Putamen (tissue), 1 donor: ENCODE results near the gene PHLDA3.
"Not testable (repeated sequence)": the region's sequence is repeated elsewhere in the genome, so short reads cannot be mapped to it uniquely, and the experiment has no call there.

Experiments used
- DNase-seq: peaks from one replicate; pipeline ENCODE4 v3.0.0-alpha.2; 2016; ENCODE audit warnings: low spot score

Gene PHLDA3

DNA sequence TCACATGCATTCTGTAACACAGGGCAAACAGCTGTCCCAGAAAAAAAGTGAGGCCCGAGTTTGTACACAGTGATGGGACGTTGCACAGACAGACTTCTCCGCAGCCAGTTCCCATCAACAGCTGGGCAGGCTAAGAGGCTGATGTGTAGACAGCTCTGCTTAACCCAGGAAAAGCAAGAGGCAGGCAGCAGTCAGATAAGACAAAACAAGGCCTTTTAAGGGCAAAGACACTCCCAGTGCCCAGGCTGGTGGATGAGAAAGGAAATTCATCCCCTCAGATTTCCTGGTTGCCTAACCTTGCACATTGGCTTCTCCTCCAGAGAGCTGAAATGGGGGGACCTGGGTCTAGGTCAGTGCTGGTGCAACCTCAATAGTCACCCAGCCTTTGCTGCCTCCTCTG is 17.2 kb upstream of the PHLDA3 start:
- DNase-seq, result no peak

DNA sequence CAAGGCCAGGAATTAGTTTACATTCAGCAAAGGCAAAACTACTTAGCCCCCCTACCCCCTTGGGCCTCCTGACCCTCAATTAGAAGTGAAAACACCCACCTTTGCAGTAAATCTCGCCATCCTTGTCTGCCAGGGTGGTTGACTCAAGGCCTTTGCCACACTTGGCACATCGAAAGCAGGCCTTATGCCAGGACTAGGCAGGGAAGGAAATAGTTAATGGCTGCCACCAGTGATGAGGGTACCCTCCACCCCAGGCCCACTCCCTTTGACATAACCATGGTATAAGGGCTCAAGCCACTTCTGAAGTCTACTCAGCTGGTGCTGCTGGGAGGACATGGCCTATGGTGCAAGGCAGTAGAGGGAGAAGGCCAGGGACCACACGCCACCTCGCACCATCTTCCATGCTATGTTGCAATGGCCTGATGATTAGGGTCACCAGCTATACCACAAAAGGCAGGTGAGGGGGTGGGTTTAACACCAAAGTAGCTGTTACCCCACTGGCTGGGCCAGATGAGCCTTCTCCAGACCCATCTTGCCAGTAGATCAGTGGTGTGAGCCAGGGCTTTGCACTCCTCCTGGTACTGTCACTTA is 16.3 kb upstream of the PHLDA3 start:
- no peak for DNase-seq

DNA sequence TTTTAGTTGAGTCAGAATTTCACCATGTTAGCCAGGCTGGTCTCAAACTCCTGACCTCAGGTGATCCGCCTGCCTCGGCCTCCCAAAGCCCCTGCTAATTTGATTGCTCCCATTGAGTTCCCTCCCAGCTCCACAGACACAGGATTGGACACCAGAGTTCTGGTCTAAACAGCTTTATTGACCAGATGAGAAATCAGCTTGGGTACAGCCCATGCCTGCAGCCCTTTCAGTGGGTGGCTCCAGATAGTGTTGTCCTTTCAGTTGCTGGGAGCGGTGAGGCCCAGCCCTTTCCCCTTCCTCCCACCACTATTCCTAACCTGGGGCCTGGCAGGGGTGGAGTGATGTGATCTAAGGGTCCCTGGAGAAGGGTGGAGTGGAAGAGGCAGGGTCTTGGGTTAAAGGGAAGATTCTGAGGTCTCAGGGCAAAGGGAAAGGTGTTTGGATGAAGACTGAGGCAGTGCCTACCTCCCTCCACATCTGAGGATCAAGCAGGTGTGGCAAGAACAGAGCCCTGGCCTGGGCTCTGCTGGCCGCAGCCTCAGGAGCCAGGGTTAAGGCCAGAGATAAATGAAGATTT is 14.5 kb upstream of the PHLDA3 start:
- DNase-seq, result no peak

DNA sequence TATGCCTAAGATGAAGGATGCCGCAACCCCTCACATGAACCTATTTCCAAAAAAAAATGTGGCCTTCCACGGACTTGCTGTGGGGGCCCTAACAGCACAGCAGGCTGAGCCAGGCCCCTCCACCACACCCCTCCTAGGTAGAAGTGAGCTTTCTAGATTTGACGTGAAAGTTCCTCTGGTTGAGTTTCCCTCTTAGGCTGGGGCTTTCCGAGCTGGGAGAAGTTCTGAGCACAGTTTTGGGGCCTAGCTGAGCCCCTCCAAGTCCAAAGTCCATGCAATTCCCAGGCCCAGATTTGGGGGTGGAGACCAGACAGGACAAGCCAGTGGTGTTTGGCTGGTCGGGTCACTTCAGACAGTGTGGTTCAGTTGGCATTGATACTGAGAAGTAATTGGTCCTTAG is 13.8 kb upstream of the PHLDA3 start:
- no peak for DNase-seq

DNA sequence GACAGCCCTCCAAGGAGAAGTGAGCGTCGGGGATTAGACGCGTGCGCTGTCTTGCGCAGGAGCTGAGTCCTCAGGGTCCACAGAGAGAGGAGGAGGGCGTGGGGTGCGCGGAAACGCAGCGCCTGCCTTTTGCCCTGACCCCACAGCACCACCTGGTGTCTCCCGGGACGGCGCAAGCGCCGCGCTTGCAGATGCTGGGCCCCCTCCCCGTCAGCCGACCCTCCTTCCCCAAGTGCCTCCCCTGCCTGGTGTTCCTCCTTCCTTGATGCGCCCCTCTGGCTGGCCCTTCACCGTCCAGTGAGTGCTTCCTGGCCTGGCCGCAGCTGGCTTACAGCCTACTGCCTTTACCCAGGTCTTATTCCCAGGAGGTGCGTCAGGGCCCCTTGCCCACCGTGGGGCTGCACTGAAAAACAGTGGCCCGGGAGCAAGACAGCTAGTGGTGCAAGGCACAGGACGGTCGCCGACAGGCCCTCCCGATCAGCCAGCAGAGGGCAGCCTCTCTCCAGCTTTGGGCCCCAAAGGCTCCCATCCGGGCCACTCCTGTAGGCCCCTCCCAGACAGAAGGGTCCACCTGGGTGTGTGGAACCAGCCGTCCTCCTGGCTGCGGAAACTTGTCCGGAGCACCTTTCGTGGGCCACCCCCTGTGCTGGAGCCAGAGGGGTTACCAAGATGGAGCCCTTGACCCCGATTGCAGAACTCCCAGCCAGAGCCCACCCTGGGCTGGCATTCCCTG is 12.9 kb upstream of the PHLDA3 start:
- DNase-seq, result peak; percentile 83

DNA sequence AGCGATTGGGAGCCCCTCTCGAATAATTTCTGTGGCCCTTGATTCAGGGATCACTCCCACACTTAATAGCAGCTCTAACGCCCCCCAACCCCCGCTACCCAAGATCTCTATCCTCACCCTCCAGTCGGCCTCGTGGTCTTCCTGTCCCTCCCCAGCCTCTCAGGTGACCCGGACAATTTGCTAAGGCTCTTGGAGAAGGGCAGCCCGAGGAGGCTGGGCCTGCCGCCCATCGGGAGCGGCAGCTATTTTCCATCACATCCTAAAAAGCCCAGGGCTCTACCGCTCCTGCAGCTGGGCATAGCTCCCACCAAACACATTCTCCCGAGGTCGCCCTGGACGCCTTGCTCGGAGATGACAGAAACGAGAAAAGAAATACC is 12.0 kb upstream of the PHLDA3 start:
- no peak for DNase-seq

DNA sequence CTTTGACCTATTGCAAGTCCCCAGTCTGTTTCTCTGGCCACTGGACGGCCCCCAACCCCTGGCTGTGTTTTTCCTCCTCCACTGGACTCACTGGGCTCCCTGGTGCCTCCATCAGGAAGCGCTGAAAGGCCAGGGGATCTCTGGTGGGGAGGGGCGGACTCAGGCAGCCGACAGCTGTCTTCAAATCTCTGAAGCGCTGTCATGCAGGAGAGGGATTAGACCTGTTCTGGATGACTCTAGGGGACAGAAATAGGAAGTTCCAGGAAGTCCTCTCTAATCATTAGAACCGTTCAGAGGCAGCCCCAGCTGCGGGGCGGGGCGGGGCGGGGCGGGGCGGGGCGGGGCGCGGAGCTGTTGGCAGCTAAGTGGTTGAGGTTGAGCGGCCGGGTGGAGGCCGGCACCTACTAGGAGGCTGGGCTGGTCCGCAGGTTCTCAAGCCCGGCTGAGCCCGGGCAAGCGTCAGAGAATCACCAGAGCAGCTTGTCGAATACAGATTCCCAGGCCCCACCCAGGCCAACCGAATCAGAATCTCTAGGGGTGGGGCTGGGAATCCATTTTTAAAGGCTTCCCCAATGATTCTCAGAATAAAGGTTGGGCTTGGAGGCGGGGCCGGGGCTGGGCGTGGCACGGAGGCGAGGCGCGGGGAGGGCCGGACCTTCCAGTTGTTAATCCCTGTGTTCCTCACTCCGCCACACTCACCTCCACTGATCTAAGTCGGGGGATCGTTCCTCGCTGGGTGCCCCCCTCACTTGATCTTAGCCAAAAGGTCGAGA is 11.4 kb upstream of the PHLDA3 start:
- DNase-seq, result no peak

DNA sequence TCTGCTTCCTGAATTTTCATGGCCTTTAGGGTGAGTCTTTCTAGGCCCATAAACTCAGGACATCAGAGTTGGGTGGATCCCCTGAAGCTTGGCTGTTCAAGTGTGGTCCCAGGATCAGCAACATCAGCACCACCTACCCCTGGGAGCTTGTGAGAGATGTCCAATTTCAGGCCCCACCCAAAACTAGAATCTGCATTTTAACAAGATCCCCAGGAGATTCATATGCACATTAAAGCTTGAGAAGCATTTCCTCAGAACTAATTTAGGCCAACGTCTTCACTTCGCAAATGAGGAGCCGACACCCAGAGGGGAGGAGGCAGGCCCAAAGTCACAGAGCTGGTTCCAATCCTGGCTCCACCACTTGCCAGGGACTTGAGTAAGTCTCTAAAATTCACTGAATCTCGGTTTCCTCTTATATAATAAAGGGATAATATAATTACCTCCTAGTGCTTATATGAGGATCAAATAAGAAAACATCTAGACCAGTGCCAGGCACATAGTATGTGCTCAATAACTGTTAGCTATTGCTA is 10.3 kb upstream of the PHLDA3 start:
- DNase-seq, result no peak

DNA sequence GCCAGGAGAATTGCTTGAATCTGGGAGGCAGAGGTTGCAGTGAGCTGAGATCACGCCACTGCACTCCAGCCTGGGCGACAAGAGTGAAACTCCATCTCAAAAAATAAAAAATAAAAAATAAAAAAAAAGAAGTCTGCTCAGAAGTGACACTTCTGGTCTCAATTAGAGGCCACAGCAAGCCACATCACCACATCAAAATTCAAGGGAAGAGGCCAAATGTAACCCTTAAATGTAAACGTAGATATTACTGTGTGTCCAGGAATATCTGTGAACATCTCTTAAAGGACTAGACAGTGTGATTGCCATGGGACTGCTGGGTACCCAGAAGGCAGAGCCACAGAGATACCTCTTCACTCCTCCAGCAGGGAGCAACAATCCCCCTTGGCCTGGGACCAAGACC is 9.7 kb upstream of the PHLDA3 start:
- DNase-seq, result not testable (repeated sequence)

DNA sequence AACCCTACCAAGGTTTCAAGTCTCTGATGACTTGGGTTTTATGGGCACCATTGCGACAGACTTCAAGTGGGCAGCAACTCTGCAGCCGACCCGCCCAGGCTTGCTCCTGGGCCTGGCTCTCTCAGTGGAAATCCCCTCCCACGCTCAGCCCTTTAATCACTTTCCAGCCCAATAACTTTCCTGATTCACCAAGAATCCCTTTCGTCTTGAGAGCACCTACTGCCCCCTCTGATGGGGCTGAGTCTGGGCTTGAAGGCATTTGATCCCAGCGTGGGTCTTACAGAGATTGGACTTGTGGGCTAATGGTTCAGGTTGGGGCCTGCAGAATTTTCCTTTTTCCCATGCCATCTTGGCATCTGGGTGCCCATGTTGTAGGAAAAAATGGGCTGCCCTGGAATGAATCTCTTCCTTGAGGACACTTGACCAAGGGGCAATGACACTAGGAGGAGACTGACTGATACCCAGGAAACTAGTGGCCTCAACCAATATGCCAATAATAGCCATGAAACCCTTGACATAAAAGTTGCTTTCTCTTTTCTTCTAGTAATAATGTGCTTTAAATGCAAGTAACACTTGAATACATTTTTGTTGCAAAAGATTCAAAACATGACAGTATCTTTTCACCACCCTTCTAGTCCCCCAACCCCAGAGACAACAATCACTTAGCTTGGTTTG is 7.8 kb upstream of the PHLDA3 start:
- DNase-seq, result no peak

DNA sequence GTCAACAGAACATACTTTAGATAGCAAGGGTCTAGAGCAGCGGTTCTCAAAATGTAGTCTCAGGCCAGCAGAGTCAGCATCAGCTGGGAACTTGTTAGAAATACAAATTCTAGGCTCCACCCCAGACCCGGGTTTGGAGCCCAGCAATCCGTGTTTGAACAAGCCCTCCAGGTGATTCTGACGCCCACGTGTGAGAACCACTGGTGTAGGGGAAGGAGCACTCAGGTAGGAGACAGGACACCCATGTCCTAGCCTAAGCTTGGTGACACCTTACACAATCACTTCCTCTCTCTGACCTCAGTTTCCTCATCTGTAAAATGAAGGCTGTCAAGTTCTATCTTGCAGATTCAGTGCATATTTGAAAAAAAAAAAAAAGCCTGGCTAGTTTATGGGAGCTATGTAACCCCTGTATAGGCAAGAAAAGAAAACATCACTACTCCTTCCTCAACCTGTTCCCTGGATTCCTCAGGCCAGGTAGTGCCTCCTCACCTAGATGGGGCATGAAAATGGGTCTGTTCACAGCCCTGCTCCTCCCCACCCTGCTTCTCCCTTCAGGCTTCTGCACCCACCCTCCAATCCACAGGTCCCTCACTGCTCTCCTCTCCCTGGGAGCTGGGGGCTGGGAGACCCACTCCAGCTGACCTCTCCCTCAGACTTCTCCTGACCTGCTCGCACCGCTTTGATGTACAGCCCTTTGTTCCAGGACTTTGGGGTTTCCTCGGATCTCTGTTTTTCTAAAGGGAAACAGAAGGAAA is 7.1 kb upstream of the PHLDA3 start:
- no peak for DNase-seq

DNA sequence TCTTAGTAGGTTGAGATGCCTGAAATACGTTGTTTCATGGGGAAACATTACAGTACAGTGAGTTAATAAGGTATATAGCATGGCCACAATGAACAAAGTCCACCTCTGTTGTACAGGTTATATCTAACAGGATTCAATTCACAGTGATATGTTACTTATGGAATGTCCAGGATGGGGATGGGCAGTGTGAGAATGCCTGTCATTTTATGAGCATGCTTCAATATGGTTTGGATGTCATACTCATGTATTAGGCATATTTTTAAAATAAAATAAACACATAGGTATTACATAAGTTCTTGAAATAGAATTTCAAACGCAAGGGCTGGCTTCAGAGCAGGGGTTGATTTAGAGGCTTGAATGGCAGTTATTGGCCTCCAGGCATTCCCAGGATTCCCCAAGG is 6.1 kb upstream of the PHLDA3 start:
- DNase-seq, result no peak

DNA sequence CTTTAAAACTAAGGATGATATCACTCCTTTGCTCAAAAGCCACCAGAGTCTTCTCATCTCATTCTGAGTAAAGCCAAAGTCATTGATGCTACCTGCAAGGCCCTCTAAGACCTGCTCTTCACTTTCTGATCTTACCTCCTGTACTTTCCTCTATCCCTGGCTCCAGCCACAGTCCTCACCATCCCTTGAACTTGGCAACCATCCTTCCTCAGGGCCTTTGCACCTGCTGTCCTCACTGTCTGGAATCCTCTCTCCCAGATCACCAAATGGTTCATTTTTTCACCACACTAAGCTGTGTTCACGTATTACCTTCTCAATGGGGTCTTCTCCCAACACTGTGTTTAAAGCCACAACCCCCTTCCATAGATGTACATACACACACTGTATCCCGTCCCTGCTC is 4.3 kb upstream of the PHLDA3 start:
- DNase-seq, result no peak

DNA sequence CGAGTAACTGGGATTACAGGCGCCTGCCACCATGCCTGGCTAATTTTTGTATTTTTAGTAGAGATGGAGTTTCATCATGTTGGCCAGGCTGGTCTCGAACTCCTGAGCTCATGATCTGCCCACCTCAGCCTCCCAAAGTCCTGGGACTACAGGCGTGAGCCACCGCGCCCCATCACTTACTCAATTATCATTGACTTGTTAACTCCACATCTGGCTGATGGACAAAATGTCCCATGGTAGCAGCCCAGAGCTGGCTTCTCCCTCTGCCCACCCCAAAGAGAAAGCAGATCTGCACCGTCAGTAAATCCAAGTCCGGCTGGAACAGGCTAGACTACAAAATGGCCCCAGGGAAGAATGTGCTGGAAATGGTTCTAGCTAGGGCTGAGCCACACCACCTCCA is 3.3 kb upstream of the PHLDA3 start:
- DNase-seq, result not testable (repeated sequence)

DNA sequence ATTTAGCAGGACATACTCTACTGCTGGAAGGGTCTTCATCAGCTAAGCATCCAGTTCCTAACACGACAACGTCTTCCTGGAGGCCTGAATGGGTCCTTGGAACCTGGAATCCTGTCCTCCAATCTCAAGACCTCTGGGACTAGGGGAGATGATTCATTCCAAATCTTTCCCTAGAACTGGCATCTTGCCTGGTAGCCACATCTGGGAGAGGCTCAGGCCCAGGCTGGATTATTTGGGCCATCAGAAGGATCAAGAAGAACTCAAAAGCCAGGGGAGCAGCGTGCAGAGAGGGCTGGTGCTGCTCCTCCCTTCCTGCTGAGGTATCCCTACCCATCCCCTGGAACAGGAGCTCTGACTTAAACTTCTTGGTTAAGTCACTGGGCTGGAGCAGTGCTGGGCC is 2.8 kb upstream of the PHLDA3 start:
- no peak for DNase-seq

DNA sequence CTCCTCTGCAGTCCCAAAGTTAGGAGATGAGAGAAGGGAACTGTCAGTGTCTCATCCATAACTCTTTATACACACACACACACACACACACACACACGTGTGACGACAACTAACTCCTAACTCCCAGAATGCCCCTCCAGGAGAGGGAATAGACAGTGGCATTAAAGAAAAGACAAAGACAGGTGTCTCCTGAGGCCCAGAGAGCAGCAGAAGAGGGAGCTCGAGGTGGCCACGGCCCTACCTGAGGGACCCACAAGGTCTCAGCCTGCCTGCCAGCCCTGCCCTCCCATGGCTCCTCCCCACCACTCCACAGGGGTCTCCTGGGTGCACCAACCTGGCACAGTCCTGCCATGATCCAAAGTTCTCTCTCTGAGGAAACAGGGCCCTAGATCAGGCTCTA is 1.6 kb upstream of the PHLDA3 start:
- no peak for DNase-seq

DNA sequence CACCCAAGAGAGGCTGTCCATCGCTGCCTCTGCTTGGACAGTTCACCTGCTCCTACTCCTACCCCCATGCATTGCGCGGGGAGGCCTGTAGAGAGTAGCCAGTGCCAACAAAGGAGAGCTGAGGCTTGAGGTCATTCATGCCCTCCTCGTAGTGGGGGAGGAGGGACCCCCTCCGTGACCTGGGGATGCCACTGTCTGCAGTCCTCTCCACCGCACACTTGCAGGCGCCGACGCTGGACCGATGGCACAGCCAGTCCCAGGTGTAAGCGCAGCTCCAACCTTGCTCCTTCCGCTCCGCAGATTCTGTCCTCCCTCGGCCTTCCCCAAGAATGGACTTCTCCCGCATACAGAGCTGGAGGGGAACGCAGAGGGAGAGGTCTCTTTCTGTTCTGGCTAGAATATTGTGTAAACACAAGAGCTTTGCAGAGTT is 672 bp upstream of the PHLDA3 start:
- no peak for DNase-seq

DNA sequence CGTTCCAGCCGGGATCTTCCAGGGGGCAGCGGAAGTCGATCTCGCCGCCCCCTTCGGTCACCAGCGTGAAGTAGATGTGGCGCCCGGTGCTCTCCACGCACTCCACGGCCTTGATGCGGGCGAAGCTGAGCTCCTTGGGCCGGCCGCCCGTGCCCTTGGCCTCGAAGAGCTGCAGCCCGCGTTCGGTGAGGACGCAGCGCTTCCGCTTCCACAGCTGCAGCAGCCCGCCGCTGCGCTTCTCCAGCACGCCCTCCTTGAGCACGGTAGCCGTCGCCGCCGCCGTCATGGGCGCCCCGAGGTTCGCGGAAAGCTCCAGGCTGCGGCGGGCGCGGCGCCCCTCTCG is 516 bp downstream of the PHLDA3 start:
- DNase-seq, result no peak

DNA sequence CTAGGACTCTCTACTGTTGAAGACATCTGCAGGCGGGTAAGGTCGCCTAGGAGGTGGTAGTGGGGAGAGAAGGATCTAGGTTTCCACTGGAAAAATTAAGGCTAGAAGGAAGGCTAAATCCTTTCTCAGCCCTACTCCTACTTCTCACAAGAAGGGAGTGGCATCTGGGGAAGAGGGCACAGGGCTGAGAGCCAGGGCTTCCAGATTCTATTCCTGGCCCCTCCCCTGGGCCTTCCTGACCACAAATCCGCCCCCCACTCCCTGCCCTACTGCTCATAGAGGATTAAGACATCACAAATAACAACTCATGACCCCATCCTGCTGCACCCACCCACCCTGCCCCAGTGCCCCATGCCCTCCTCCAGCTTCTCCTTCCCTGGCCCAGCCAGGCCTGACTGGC is 2.5 kb downstream of the PHLDA3 start:
- DNase-seq, result no peak

DNA sequence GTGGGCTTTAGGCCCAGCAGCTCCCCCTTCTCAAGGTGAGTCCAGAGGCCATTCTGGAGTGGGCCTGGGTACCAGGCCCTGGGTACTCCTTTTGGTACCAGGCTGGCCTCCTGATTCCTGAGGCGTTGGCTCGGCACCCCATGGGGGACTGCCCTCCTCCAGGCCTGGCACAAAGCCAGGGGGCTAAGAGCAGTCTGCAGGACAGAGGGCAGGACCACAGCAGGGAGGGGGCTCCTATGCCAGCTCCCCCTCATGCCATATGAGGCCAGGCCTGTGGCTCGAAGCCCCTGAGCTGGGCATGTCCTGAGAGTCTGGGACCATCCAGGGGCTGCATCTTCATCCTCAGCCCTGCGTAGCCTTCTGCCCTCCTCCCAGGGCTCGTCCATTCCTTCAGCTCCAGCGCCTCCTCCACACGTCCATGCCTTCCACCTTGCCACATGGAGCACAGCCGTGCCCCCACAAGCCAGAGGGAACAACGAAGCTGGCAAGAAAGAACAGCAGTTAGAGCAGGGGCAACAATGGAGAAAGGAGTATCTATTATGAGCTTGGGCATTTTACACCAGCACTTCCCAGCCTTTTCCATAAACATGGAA is 3.2 kb downstream of the PHLDA3 start:
- no peak for DNase-seq

DNA sequence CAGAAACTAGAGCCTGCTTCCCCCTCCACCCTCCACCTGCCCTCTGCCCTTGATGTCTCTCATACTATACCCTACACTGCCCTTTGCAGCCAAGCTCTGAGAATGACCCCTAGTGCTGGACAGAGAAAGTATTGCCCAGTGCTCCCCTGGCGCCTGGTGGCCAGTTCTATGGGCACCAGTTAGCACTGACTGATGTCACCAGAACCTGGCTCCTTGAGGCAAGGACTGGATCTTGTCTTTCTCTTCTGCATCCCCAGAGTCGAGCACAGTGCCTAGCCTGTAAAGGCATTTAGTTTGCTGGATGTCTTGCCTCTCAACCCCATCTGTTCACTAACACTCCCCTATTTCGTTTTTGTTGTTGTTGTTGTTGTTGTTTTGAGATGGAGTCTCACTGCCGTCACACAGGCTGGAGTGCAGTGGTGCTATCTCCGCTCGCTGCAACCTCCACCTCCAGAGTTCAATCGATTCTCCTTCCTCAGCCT is 5.9 kb downstream of the PHLDA3 start:
- DNase-seq, result peak; percentile 82
